ENCODE measurements around the gene FADS3.

Gene FADS3

GRCh38 chr11:61854966-61855714 is 36.2 kb downstream of the FADS3 start:
- no peak for DNase-seq

GRCh38 chr11:61854206-61854895 is 37.0 kb downstream of the FADS3 start:
- no peak for DNase-seq

GRCh38 chr11:61853698-61854169 is 37.6 kb downstream of the FADS3 start:
- DNase-seq = no peak

GRCh38 chr11:61851900-61852295 is 39.4 kb downstream of the FADS3 start:
- no peak for DNase-seq

GRCh38 chr11:61851113-61851899 is 40.0 kb downstream of the FADS3 start:
- DNase-seq = no peak

- no peak for DNase-seq
These were observed 40.7 kb downstream of the FADS3 start for GRCh38 chr11:61850687-61851086.

- DNase-seq = no peak
These were observed 42.7 kb downstream of the FADS3 start for GRCh38 chr11:61848631-61849030.

- DNase-seq = no peak
These were observed 43.3 kb downstream of the FADS3 start for GRCh38 chr11:61847914-61848581.

- no peak for DNase-seq
These were observed 44.9 kb downstream of the FADS3 start for GRCh38 chr11:61846362-61847020.

GRCh38 chr11:61844909-61845565 is 46.3 kb downstream of the FADS3 start:
- no peak for DNase-seq

GRCh38 chr11:61842528-61842820 is 48.9 kb downstream of the FADS3 start:
- no peak for DNase-seq

GRCh38 chr11:61841636-61842527 is 49.5 kb downstream of the FADS3 start:
- DNase-seq = no peak

- no peak for DNase-seq
These were observed 51.0 kb downstream of the FADS3 start for GRCh38 chr11:61840371-61840770.

- DNase-seq = no peak
These were observed 51.6 kb downstream of the FADS3 start for GRCh38 chr11:61839742-61840141.

GRCh38 chr11:61838921-61839320 is 52.4 kb downstream of the FADS3 start:
- no peak for DNase-seq

GRCh38 chr11:61838501-61838900 is 52.8 kb downstream of the FADS3 start:
- DNase-seq = no peak

GRCh38 chr11:61837411-61838005 is 53.8 kb downstream of the FADS3 start:
- DNase-seq = no peak

- no peak for DNase-seq
These were observed 55.2 kb downstream of the FADS3 start for GRCh38 chr11:61836193-61836592.

- DNase-seq = peak; percentile 58 to 72
These were observed 56.9 kb downstream of the FADS3 start for GRCh38 chr11:61834278-61835048.

- DNase-seq = no peak
These were observed 57.4 kb downstream of the FADS3 start for GRCh38 chr11:61833926-61834277.
